Spinal cord (tissue), 4 donors: ENCODE results near the gene TCEA3. TPM values are rescaled to one million over a fixed set of nuclear protein-coding genes. Genes with fewer than 3 reads are reported as not detected.

Experiments
- polyA plus RNA-seq, 2 donors: library from polyadenylated mRNA; unstranded; fragments of 120-200 nt; gene quantifications; one replicate each; pipeline ENCODE4 v1.2.1, GENCODE V29; 2013; ENCODE audit not compliant: insufficient read length in 2 of 2
- total RNA-seq, 2 donors: library from RNA; depleted of rRNA in 1 of 2; stranded (reverse); fragments of 120-200 nt in 1 of 2; fragments of >200 nt in 1 of 2; gene quantifications; one replicate each; pipeline versions ENCODE4 v1.2.3 to v1.2.4, GENCODE V29; 2013 to 2014

TCEA3 gene
- total and polyA plus RNA-seq, 4 donors = 9.1 to 32.6 (median 16.6) TPM

Other genes starting within 250 kb of the TCEA3 start
- gene HTR1D, start 207.2 kb downstream of the TCEA3 start, total RNA-seq = 1 to 10 TPM in 1 of 2 donors, under 1 TPM in 1; 0.66 to 2.4 TPM
- gene HTR1D, start 207.2 kb downstream of the TCEA3 start, polyA plus RNA-seq = 1 to 10 TPM; 5.1 to 6.5 TPM
- gene HNRNPR, start 80.5 kb downstream of the TCEA3 start, total RNA-seq = 100 to 1,000 TPM; 109 to 143 TPM
- gene HNRNPR, start 80.5 kb downstream of the TCEA3 start, polyA plus RNA-seq = 100 to 1,000 TPM; 191 to 204 TPM
- 10 to 100 TPM; 52.2 to 53.4 TPM for gene ZNF436, start 54.9 kb downstream of the TCEA3 start, total RNA-seq
- 10 to 100 TPM; 33.6 to 38.5 TPM for gene ZNF436, start 54.9 kb downstream of the TCEA3 start, polyA plus RNA-seq
- 10 to 100 TPM; 33.3 to 60.6 TPM for gene ASAP3, start 59.4 kb upstream of the TCEA3 start, total RNA-seq
- 10 to 100 TPM; 34.9 to 41.3 TPM for gene ASAP3, start 59.4 kb upstream of the TCEA3 start, polyA plus RNA-seq
- gene E2F2, start 106.5 kb upstream of the TCEA3 start, total RNA-seq = 1 to 10 TPM; 3.7 to 5.8 TPM
- 1 to 10 TPM; 3.1 to 3.5 TPM for gene E2F2, start 106.5 kb upstream of the TCEA3 start, polyA plus RNA-seq
- 100 to 1,000 TPM; 120 to 356 TPM for gene ID3, start 134.8 kb upstream of the TCEA3 start, total RNA-seq
- 100 to 1,000 TPM; 199 to 201 TPM for gene ID3, start 134.8 kb upstream of the TCEA3 start, polyA plus RNA-seq